Liver (tissue), 3 donors: ENCODE measurements around the gene STIM1.

Experiments used
- EGR1 ChIP-seq, 2 donors: IDR thresholded peaks; 2 replicates each; pipeline ENCODE4 v1.6.1; 2016 to 2018; ENCODE audit warnings: antibody characterized with exemption in 2 of 2, low read depth in 2 of 2
- FOXA1 ChIP-seq: IDR thresholded peaks from 2 replicates; pipeline ENCODE4 v1.6.1; 2016; ENCODE audit warnings: antibody characterized with exemption
- GABPA ChIP-seq, 2 donors: IDR thresholded peaks in 1 of 2; conservative IDR thresholded peaks in 1 of 2; 2 replicates each; pipeline ENCODE4 v1.6.1; 2016; ENCODE audit warnings: antibody characterized with exemption in 2 of 2, mild to moderate bottlenecking in 1 of 2, moderate library complexity in 1 of 2
- JUND ChIP-seq, 2 donors: IDR thresholded peaks; 2 replicates each; pipeline ENCODE4 v1.6.1; 2016; ENCODE audit warnings: antibody characterized with exemption in 2 of 2
- RAD21 ChIP-seq, 2 donors: IDR thresholded peaks; 2 replicates each; pipeline ENCODE4 v1.6.1; 2016; ENCODE audit warnings: antibody characterized with exemption in 2 of 2, mild to moderate bottlenecking in 2 of 2
- SP1 ChIP-seq: IDR thresholded peaks from 2 replicates; pipeline ENCODE4 v1.6.1; 2018; ENCODE audit warnings: antibody characterized with exemption, mild to moderate bottlenecking
- TAF1 ChIP-seq: conservative IDR thresholded peaks from 2 replicates; pipeline ENCODE4 v1.6.1; 2016; ENCODE audit warnings: antibody characterized with exemption, mild to moderate bottlenecking
- YY1 ChIP-seq: IDR thresholded peaks from 2 replicates; pipeline ENCODE4 v1.6.1; 2016; ENCODE audit warnings: antibody characterized with exemption, mild to moderate bottlenecking
- TF ChIP-seq, protein P1 (sequence below): fragments of 150-350 bp; IDR thresholded peaks from 2 replicates; pipeline ENCODE4 v1.5.1; 2017; ENCODE audit warnings: improper control_type of control experiment, low read depth, low read length; ENCODE audit not compliant: missing input control
- TF ChIP-seq, protein P2 (sequence below): IDR thresholded peaks from 2 replicates; pipeline ENCODE4 v1.6.1; 2016; ENCODE audit warnings: antibody characterized with exemption
- TF ChIP-seq, protein P3 (sequence below): IDR thresholded peaks from 2 replicates; pipeline ENCODE4 v1.6.1; 2016; ENCODE audit warnings: antibody characterized with exemption, mild to moderate bottlenecking
- TF ChIP-seq, protein P4 (sequence below): IDR thresholded peaks from 2 replicates; pipeline ENCODE4 v1.6.1; 2016; ENCODE audit warnings: antibody characterized with exemption
- TF ChIP-seq, protein P5 (sequence below): IDR thresholded peaks from 2 replicates; pipeline ENCODE4 v1.6.1; 2016; ENCODE audit warnings: antibody characterized with exemption
- donor health status: healthy.
- donor health status: healthy.

DNA sequence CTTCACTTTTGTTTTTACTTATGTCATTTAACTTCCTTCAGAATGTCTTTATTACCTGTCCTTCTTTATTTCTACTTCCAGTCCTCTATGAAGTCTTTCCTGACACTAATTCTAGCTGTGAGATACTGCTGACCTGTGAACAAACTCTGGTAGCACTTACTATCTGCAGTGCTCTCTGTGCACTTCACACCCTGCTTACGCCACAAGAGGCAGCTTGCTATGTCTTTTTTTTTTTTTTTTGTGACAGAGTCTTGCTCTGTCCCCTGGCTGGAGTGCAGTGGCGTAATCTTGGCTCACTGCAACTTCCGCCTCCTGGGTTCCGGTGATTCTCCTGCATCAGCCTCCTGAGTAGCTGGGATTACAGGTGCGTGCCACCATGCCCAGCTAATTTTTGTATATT lies 10.7 kb downstream of the STIM1 start:
- TF ChIP-seq, protein P1, sequence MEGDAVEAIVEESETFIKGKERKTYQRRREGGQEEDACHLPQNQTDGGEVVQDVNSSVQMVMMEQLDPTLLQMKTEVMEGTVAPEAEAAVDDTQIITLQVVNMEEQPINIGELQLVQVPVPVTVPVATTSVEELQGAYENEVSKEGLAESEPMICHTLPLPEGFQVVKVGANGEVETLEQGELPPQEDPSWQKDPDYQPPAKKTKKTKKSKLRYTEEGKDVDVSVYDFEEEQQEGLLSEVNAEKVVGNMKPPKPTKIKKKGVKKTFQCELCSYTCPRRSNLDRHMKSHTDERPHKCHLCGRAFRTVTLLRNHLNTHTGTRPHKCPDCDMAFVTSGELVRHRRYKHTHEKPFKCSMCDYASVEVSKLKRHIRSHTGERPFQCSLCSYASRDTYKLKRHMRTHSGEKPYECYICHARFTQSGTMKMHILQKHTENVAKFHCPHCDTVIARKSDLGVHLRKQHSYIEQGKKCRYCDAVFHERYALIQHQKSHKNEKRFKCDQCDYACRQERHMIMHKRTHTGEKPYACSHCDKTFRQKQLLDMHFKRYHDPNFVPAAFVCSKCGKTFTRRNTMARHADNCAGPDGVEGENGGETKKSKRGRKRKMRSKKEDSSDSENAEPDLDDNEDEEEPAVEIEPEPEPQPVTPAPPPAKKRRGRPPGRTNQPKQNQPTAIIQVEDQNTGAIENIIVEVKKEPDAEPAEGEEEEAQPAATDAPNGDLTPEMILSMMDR: no peak
- TF ChIP-seq, protein P2, sequence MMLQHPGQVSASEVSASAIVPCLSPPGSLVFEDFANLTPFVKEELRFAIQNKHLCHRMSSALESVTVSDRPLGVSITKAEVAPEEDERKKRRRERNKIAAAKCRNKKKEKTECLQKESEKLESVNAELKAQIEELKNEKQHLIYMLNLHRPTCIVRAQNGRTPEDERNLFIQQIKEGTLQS: no peak
- TF ChIP-seq TAF1 (no peak), EGR1 (IDR thresholded peaks at IDR 0.05; ENCODE audit: low read depth in 2 of 2) (peak in 1 of 2 donors; percentile 35), JUND (IDR thresholded peaks at IDR 0.05) (peak in 1 of 2 donors; percentile 21), YY1 (no peak), RAD21 (IDR thresholded peaks at IDR 0.05) (peak; percentile 32 to 61), SP1 (peak; percentile 71), FOXA1 (peak; percentile 13), GABPA (IDR thresholded peaks at IDR 0.05 in 1 of 2, conservative IDR thresholded peaks at IDR 0.05 in 1 of 2) (peak; percentile 57 to 72)
- TF ChIP-seq, protein P3, sequence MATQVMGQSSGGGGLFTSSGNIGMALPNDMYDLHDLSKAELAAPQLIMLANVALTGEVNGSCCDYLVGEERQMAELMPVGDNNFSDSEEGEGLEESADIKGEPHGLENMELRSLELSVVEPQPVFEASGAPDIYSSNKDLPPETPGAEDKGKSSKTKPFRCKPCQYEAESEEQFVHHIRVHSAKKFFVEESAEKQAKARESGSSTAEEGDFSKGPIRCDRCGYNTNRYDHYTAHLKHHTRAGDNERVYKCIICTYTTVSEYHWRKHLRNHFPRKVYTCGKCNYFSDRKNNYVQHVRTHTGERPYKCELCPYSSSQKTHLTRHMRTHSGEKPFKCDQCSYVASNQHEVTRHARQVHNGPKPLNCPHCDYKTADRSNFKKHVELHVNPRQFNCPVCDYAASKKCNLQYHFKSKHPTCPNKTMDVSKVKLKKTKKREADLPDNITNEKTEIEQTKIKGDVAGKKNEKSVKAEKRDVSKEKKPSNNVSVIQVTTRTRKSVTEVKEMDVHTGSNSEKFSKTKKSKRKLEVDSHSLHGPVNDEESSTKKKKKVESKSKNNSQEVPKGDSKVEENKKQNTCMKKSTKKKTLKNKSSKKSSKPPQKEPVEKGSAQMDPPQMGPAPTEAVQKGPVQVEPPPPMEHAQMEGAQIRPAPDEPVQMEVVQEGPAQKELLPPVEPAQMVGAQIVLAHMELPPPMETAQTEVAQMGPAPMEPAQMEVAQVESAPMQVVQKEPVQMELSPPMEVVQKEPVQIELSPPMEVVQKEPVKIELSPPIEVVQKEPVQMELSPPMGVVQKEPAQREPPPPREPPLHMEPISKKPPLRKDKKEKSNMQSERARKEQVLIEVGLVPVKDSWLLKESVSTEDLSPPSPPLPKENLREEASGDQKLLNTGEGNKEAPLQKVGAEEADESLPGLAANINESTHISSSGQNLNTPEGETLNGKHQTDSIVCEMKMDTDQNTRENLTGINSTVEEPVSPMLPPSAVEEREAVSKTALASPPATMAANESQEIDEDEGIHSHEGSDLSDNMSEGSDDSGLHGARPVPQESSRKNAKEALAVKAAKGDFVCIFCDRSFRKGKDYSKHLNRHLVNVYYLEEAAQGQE: peak; percentile 39
- TF ChIP-seq, protein P4, sequence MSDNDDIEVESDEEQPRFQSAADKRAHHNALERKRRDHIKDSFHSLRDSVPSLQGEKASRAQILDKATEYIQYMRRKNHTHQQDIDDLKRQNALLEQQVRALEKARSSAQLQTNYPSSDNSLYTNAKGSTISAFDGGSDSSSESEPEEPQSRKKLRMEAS: peak; percentile 46
- TF ChIP-seq, protein P5, sequence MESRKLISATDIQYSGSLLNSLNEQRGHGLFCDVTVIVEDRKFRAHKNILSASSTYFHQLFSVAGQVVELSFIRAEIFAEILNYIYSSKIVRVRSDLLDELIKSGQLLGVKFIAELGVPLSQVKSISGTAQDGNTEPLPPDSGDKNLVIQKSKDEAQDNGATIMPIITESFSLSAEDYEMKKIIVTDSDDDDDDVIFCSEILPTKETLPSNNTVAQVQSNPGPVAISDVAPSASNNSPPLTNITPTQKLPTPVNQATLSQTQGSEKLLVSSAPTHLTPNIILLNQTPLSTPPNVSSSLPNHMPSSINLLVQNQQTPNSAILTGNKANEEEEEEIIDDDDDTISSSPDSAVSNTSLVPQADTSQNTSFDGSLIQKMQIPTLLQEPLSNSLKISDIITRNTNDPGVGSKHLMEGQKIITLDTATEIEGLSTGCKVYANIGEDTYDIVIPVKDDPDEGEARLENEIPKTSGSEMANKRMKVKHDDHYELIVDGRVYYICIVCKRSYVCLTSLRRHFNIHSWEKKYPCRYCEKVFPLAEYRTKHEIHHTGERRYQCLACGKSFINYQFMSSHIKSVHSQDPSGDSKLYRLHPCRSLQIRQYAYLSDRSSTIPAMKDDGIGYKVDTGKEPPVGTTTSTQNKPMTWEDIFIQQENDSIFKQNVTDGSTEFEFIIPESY: peak; percentile 34
